ENCODE measurements around the gene MYO16.

The MYO16 gene

DNA sequence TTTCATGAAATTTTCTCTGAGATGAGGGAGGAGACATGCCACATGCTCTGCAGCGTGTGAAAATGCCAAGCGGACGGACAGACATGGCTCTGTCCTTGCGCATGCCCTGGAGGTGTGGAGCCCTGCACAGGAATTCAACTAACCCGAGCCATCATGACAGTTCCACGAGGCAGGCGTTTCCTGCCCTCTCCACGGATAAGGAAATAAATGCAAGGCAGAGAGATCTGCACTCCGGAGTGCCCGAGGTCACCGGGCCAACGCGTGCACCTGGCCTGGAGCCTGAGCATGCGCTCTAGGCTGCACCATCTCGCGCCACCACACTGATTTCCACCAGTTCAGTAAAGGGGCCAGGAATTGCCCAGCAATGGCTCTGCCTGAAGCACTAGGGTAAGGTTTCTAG, 298.2 kb downstream of the MYO16 start:
- no peak for DNase-seq (ENCODE audit: low read depth in 4 of 4, low spot score in 1 of 4)

DNA sequence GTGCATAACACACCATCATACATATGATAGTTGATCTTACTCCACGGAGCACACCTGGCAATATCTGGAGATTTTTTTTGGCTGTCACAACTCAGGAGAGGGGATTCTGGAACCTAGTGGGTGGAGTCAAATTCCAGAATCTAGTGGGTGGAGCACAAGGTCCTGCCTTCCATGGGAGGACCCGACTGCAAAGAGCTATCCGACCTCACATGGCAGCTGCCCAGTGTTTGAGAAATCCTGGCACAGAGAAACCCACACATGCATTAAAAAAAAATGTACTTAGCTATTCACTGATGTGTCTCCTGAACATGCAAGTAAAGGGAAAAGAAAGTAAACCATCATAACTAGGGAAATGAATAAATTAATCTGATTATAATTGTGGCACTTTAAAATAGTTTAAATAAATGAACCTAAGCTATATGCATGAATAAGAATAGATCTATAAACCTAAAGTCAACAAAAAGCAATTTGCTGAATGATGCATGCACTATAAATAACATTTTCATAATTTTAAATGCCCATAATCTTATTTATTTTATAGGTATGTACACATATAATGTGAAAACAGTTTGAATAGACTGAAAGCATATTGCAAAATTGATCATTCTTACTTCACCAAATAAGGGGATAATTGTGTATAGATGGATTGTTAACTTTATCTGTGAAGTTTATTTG, 300.3 kb downstream of the MYO16 start:
- no peak for DNase-seq (ENCODE audit: low read depth in 4 of 4, low spot score in 1 of 4)

GRCh38 chr13:108932196-108932595, 302.8 kb downstream of the MYO16 start:
- no peak for DNase-seq (ENCODE audit: low read depth in 4 of 4, low spot score in 1 of 4)

DNA sequence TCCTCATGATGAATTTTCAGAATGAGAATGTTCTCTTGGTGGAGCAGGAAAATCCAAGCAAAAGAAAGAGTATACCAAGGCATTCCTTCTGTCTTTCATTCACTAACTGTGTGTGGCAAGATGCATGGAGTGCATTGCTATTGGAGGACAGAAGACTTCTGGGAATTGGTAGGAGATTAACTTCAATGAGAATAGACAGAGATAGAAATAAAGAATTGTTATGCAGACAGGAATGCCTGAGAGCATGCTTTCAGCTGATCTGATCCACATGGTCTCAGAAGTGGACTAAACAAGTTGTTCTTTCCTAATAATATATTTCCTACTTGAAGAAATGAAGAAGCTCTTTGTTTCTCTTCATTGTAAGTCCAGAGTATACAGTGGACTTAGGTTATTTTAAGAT, 303.6 kb downstream of the MYO16 start:
- no peak for DNase-seq (ENCODE audit: low read depth in 4 of 4, low spot score in 1 of 4)

- no peak for DNase-seq (ENCODE audit: low read depth in 4 of 4, low spot score in 1 of 4)
Observed at GRCh38 chr13:108938155-108938554, 308.7 kb downstream of the MYO16 start.

DNA sequence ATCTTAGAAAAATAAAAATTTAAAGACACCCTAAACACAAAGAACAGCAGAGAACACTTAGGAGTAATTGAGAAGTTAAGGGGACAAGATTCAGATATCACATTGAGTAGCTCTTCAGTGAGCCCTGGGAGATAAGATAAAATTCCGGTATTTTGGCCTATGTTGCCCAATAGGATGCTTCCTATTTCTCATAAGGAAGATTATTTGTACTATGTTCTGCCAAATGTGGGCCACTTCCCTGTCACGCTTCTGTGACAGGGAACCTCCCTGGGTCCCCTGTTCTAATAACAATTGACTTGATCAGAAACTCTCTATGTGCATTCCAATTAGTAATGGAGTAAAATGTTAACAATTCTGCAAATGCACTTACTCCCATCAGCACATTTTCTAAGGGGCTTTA, 310.7 kb downstream of the MYO16 start:
- DNase-seq (ENCODE audit: low read depth in 4 of 4, low spot score in 1 of 4) = no peak

DNA sequence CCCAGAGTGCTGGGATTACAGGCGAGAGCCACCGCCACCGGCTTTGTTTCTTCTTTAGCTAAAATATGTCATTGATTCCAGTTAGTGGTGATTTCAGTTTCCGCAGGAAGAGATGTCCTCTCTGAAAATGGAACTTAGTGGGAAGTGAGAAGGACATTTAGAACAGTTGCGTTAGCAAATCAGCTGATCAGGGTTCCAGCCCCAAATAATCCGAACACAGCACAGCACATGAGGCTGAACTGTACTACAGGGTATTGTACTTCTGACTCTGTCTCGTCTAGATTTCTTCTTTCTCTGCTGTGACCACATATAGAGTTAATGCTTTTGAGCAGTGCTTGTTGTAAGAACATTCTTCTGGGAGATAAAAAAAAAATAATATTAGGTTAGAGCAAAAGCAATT, 314.4 kb downstream of the MYO16 start:
- DNase-seq (ENCODE audit: low read depth in 4 of 4, low spot score in 1 of 4) = no peak

- no peak for DNase-seq (ENCODE audit: low read depth in 4 of 4, low spot score in 1 of 4)
Observed at GRCh38 chr13:108944760-108945159, 315.3 kb downstream of the MYO16 start.

GRCh38 chr13:108947551-108948030, 318.2 kb downstream of the MYO16 start:
- no peak for DNase-seq (ENCODE audit: low read depth in 4 of 4, low spot score in 1 of 4)

- no peak for DNase-seq (ENCODE audit: low read depth in 4 of 4, low spot score in 1 of 4)
Observed at GRCh38 chr13:108948251-108948671, 318.9 kb downstream of the MYO16 start.

- DNase-seq (ENCODE audit: low read depth in 4 of 4, low spot score in 1 of 4) = no peak
Observed at GRCh38 chr13:108950333-108951010, 321.1 kb downstream of the MYO16 start.

DNA sequence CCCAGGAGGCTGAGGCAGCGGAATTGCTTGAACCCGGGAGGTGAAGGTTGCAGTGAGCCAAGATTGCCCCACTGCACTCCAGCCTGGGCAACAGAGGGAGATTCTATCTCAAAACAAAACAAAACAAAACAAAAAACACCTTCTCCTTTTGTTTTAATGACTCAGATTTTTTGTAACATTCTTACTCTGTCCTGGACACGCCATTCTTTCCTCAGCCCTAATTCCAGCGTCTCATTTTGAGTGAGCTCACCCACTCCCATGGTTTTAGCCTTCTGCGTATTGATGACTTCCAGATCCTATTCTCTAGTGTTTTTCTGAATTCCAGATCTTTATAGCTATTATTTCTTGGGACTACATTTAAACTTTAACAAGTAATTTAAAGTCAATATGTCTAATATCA, 326.3 kb downstream of the MYO16 start:
- DNase-seq (ENCODE audit: low read depth in 4 of 4, low spot score in 1 of 4) = no peak

DNA sequence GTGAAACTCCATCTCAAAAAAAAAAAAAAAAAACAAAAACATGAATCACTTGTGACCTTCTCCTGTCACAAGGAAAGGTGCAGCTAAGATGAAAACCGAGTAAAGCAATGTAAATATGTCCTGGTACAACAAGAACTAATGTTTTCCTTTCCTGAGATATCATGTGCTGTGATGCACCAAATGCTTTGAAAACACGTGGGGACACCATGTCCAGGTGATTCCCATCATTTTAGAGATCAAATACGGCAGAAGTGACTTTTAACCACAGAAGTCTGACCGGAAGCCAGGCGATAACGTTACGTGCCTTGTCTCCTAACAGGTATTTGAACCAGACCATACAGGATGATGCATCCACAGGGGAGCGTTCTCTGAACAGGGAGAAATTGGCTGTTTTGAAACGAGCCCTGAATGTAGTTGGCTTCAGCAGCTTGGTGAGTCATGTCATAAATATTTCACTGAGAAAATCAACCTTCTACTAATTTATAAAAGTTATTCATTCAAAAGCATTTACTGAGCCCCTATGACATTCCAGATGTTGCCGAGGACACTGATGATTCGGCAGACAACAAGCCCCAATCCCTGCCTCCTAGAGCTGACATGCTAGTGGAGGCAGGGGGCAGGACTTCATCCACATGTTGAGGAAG, 328.1 kb downstream of the MYO16 start:
- DNase-seq (ENCODE audit: low read depth in 4 of 4, low spot score in 1 of 4) = no peak

- no peak for DNase-seq (ENCODE audit: low read depth in 4 of 4, low spot score in 1 of 4)
Observed at GRCh38 chr13:108958013-108958376, 328.6 kb downstream of the MYO16 start.

- no peak for DNase-seq (ENCODE audit: low read depth in 4 of 4, low spot score in 1 of 4)
Observed at GRCh38 chr13:108959234-108959633, 329.8 kb downstream of the MYO16 start.

DNA sequence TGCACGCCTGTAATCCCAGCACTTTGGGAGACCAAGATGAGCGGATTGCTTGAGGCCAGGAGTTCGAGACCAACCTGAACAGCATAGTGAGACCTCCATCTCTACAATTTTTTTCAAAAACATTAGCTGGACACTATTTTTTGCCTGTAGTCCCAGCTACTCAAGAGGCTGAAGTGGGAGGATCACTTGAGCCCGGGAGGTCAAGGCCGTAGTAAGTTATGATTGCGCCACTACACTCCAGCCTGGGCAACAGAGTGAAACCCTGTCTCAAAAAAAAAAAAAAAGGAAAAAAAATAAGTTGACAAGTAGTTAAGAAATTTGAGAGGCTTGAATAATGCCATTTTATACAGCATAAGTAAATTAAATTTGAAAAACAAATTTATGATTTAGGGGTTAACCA, 330.6 kb downstream of the MYO16 start:
- DNase-seq (ENCODE audit: low read depth in 4 of 4, low spot score in 1 of 4) = no peak

DNA sequence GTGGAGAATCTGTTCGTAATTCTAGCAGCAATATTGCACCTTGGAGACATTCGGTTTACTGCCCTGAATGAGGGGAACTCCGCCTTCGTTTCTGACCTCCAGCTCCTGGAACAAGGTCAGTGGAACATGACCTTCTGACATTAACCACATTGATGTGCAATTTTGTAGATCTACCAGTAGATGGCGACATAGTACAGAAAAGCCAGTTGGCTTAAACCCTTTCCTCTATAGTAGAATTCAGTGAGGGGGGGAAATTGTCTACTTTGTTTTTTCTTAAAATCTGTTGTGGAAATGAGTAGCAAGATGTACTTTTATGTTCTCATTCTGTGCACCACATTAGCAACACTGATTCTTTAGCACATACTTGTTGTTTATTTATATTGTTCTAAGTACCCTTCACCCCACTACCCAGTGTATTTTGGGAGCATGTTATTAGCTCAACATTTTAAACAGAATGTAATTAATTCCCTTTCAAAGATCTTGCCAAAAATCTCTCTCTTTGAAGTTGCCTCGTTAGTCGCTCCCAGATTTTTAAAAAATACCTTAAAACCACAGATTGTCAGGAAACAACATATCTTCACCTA, 332.2 kb downstream of the MYO16 start:
- no peak for DNase-seq (ENCODE audit: low read depth in 4 of 4, low spot score in 1 of 4)

GRCh38 chr13:108962654-108963053, 333.2 kb downstream of the MYO16 start:
- DNase-seq (ENCODE audit: low read depth in 4 of 4, low spot score in 1 of 4) = no peak

DNA sequence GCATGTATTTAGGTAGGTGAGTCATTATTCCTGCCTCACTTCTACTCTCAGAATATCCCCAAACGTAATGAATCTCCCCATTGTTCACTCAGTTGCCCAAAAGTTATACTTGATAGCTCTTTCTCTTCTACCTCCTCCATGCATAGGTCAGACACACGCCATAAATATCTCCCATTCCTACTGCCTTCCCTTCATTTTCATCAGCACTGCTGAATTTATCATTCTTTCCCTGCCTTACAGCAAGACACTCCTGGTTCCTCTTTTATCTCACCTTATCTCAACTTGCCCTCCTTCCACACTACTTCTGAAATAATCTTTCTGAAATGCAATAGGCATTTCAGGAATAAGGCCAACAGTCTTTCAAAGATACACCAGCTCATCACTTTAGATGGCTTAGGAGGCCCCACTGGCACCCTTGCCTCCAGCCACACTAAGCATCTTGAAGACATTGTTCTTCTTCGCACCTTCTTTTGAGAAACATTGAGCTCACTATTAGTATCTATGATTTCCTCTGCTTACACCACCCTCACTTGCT, 333.9 kb downstream of the MYO16 start:
- no peak for DNase-seq (ENCODE audit: low read depth in 4 of 4, low spot score in 1 of 4)

- no peak for DNase-seq (ENCODE audit: low read depth in 4 of 4, low spot score in 1 of 4)
Observed at GRCh38 chr13:108963846-108964600, 334.6 kb downstream of the MYO16 start.

GRCh38 chr13:108964606-108965005, 335.2 kb downstream of the MYO16 start:
- DNase-seq (ENCODE audit: low read depth in 4 of 4, low spot score in 1 of 4) = no peak
